ENCODE data around the gene TSC22D1. TPM values are rescaled to one million over a fixed set of nuclear protein-coding genes. Genes with fewer than 3 reads are reported as not detected.

TSC22D1 gene
- total and polyA plus RNA-seq, 3 experiments from 2014 or later: 8.5 to 10.3 (median 10.0) TPM

- Histone ChIP-seq H3K4me3 (ENCODE audit: low read length) (peak overlapping the region; percentile 76), H3K27ac (ENCODE audit: low read depth, low read length) (peak overlapping the region; percentile 71), H3K27me3 (ENCODE audit: insufficient read depth, low read length, poor library complexity, severe bottlenecking) (peaks cover 7% of the 10 kb centered on the region), H3K36me3 (ENCODE audit: insufficient read depth, low read length) (no peaks in the 10 kb centered on the region), H3K9me3 (ENCODE audit: low read length) (no peaks in the 10 kb centered on the region), H3K4me1 (ENCODE audit: insufficient read depth, low read length) (peaks cover 22% of the 10 kb centered on the region)
- peaks cover 7 to 9% of the 10 kb centered on the region in 2 donors for H3K27me3 Mint-ChIP-seq
- peaks cover 0 to 10% (median 0%) of the 10 kb centered on the region in 3 donors for H3K36me3 Mint-ChIP-seq
- H3K9me3 Mint-ChIP-seq: no peaks in the 10 kb centered on the region
- ChIA-PET POLR2A (no interaction called here), CTCF (interaction anchor here (1.1 to 3.5 kb wide), 6 partner anchors 20 to 530 kb away, joined by 3 to 21 read pairs (median 8); no protein-coding TSS in a partner anchor)
- H3K4me1 Mint-ChIP-seq: peaks cover 29 to 37% (median 31%) of the 10 kb centered on the region in 3 donors
- DNase-seq: no peak
- H3K27ac Mint-ChIP-seq: peak overlapping the region in 7 of 8 donors; percentile 45 to 99 (median 86)
- H3K4me3 Mint-ChIP-seq: peak overlapping the region; percentile 75 to 94 (median 87)
These were observed 140.1 kb downstream of the TSC22D1 start for GRCh38 chr13:44435919-44436510.

GRCh38 chr13:44435142-44435918 is 140.8 kb downstream of the TSC22D1 start:
- H3K4me3 Mint-ChIP-seq: peak overlapping the region; percentile 75 to 94 (median 87)
- peaks cover 0 to 10% (median 0%) of the 10 kb centered on the region in 3 donors for H3K36me3 Mint-ChIP-seq
- peak; percentile 74 to 93 (median 87) for DNase-seq
- peaks cover 7% of the 10 kb centered on the region for H3K27me3 ChIP-seq (ENCODE audit: insufficient read depth, low read length, poor library complexity, severe bottlenecking)
- peak overlapping the region; percentile 76 for H3K4me3 ChIP-seq (ENCODE audit: low read length)
- no peaks in the 10 kb centered on the region for H3K36me3 ChIP-seq (ENCODE audit: insufficient read depth, low read length)
- CTCF ChIA-PET: interaction anchor here (0.6 to 3.5 kb wide), 4 partner anchors 9 to 526 kb away, joined by 3 to 21 read pairs (median 4); no protein-coding TSS in a partner anchor
- no peaks in the 10 kb centered on the region for H3K9me3 ChIP-seq (ENCODE audit: low read length)
- H3K4me1 ChIP-seq (ENCODE audit: insufficient read depth, low read length): peaks cover 22% of the 10 kb centered on the region
- no peaks in the 10 kb centered on the region for H3K9me3 Mint-ChIP-seq
- H3K27me3 Mint-ChIP-seq: peaks cover 6 to 9% of the 10 kb centered on the region in 2 donors
- POLR2A ChIA-PET: interaction anchor here (0.5 to 0.6 kb wide), 3 partner anchors 244 to 532 kb away, joined by 3 to 4 read pairs (median 4); no protein-coding TSS in a partner anchor
- peak overlapping the region; percentile 71 for H3K27ac ChIP-seq (ENCODE audit: low read depth, low read length)
- H3K4me1 Mint-ChIP-seq: peaks cover 29 to 37% (median 31%) of the 10 kb centered on the region in 3 donors
- peak overlapping the region; percentile 39 to 99 (median 84) for H3K27ac Mint-ChIP-seq

GRCh38 chr13:44434766-44435141 is 141.4 kb downstream of the TSC22D1 start:
- Mint-ChIP-seq H3K4me3 (peak overlapping the region; percentile 75 to 94 (median 87)), H3K36me3 (peaks cover 0 to 10% (median 0%) of the 10 kb centered on the region in 3 donors), H3K9me3 (no peaks in the 10 kb centered on the region), H3K27ac (peak overlapping the region in 6 of 8 donors; percentile 29 to 99 (median 66)), H3K4me1 (peaks cover 29 to 37% (median 31%) of the 10 kb centered on the region in 3 donors), H3K27me3 (peaks cover 6 to 9% of the 10 kb centered on the region in 2 donors)
- H3K4me1 ChIP-seq (ENCODE audit: insufficient read depth, low read length): peaks cover 22% of the 10 kb centered on the region
- ChIA-PET CTCF (interaction anchor here (0.6 to 3.5 kb wide), 3 partner anchors 9 to 526 kb away, joined by 3 to 21 read pairs (median 4); no protein-coding TSS in a partner anchor), POLR2A (no interaction called here)
- peak overlapping the region; percentile 30 for H3K27ac ChIP-seq (ENCODE audit: low read depth, low read length)
- no peaks in the 10 kb centered on the region for H3K9me3 ChIP-seq (ENCODE audit: low read length)
- peaks cover 7% of the 10 kb centered on the region for H3K27me3 ChIP-seq (ENCODE audit: insufficient read depth, low read length, poor library complexity, severe bottlenecking)
- H3K36me3 ChIP-seq (ENCODE audit: insufficient read depth, low read length): no peaks in the 10 kb centered on the region
- DNase-seq: no peak
- peak overlapping the region; percentile 76 for H3K4me3 ChIP-seq (ENCODE audit: low read length)

- Mint-ChIP-seq H3K4me3 (peak overlapping the region in 6 of 7 donors; percentile 49 to 91 (median 71)), H3K4me1 (peaks cover 29 to 37% (median 31%) of the 10 kb centered on the region in 3 donors), H3K27me3 (peaks cover 6 to 9% of the 10 kb centered on the region in 2 donors), H3K9me3 (no peaks in the 10 kb centered on the region), H3K27ac (peak overlapping the region in 4 of 8 donors; percentile 55 to 77 (median 70)), H3K36me3 (peaks cover 0 to 10% (median 0%) of the 10 kb centered on the region in 3 donors)
- Histone ChIP-seq H3K4me1 (ENCODE audit: insufficient read depth, low read length) (peaks cover 22% of the 10 kb centered on the region), H3K36me3 (ENCODE audit: insufficient read depth, low read length) (no peaks in the 10 kb centered on the region), H3K9me3 (ENCODE audit: low read length) (no peaks in the 10 kb centered on the region), H3K27me3 (ENCODE audit: insufficient read depth, low read length, poor library complexity, severe bottlenecking) (peaks cover 7% of the 10 kb centered on the region), H3K27ac (ENCODE audit: low read depth, low read length) (no peak overlapping the region), H3K4me3 (ENCODE audit: low read length) (no peak overlapping the region)
- ChIA-PET CTCF (interaction anchor here (0.6 to 1.3 kb wide), 3 partner anchors 8 to 525 kb away, joined by 3 to 4 read pairs (median 4); no protein-coding TSS in a partner anchor), POLR2A (no interaction called here)
- DNase-seq: no peak
These were observed 142.0 kb downstream of the TSC22D1 start for GRCh38 chr13:44433863-44434765.

- Histone ChIP-seq H3K9me3 (ENCODE audit: low read length) (no peaks in the 10 kb centered on the region), H3K27ac (ENCODE audit: low read depth, low read length) (no peak overlapping the region), H3K4me1 (ENCODE audit: insufficient read depth, low read length) (peaks cover 19% of the 10 kb centered on the region), H3K4me3 (ENCODE audit: low read length) (no peak overlapping the region), H3K27me3 (ENCODE audit: insufficient read depth, low read length, poor library complexity, severe bottlenecking) (peaks cover 7% of the 10 kb centered on the region), H3K36me3 (ENCODE audit: insufficient read depth, low read length) (no peaks in the 10 kb centered on the region)
- no peak for DNase-seq
- Mint-ChIP-seq H3K27me3 (peaks cover 6 to 9% of the 10 kb centered on the region in 2 donors), H3K36me3 (peaks cover 0 to 10% (median 0%) of the 10 kb centered on the region in 3 donors), H3K4me1 (peaks cover 24 to 31% (median 28%) of the 10 kb centered on the region in 3 donors), H3K27ac (peak overlapping the region in 1 of 8 donors; percentile 44), H3K4me3 (peak overlapping the region in 1 of 7 donors; percentile 5), H3K9me3 (no peaks in the 10 kb centered on the region)
- CTCF ChIA-PET: no interaction called here
- POLR2A ChIA-PET: interaction anchor here (0.6 kb wide), 1 partner anchor 146 kb away, joined by 3 read pairs; no protein-coding TSS in a partner anchor
These were observed 143.5 kb downstream of the TSC22D1 start for GRCh38 chr13:44432650-44433049.

GRCh38 chr13:44431150-44431549 is 145.0 kb downstream of the TSC22D1 start:
- POLR2A ChIA-PET: no interaction called here
- Mint-ChIP-seq H3K36me3 (peaks cover 0 to 10% (median 0%) of the 10 kb centered on the region in 3 donors), H3K27me3 (peaks cover 0 to 5% of the 10 kb centered on the region in 2 donors), H3K27ac (no peak overlapping the region), H3K4me1 (peaks cover 11 to 16% (median 13%) of the 10 kb centered on the region in 3 donors), H3K9me3 (no peaks in the 10 kb centered on the region), H3K4me3 (no peak overlapping the region)
- Histone ChIP-seq H3K9me3 (ENCODE audit: low read length) (no peaks in the 10 kb centered on the region), H3K4me1 (ENCODE audit: insufficient read depth, low read length) (peaks cover 8% of the 10 kb centered on the region), H3K4me3 (ENCODE audit: low read length) (no peak overlapping the region), H3K36me3 (ENCODE audit: insufficient read depth, low read length) (no peaks in the 10 kb centered on the region), H3K27ac (ENCODE audit: low read depth, low read length) (no peak overlapping the region), H3K27me3 (ENCODE audit: insufficient read depth, low read length, poor library complexity, severe bottlenecking) (peaks cover 7% of the 10 kb centered on the region)
- CTCF ChIA-PET: no interaction called here
- no peak for DNase-seq

GRCh38 chr13:44429311-44429710 is 146.8 kb downstream of the TSC22D1 start:
- H3K27me3 ChIP-seq (ENCODE audit: insufficient read depth, low read length, poor library complexity, severe bottlenecking): no peaks in the 10 kb centered on the region
- no peaks in the 10 kb centered on the region for H3K36me3 ChIP-seq (ENCODE audit: insufficient read depth, low read length)
- Mint-ChIP-seq H3K36me3 (peaks cover 0 to 7% (median 0%) of the 10 kb centered on the region in 3 donors), H3K4me3 (no peak overlapping the region), H3K27me3 (peaks cover 4 to 5% of the 10 kb centered on the region in 2 donors), H3K9me3 (no peaks in the 10 kb centered on the region), H3K4me1 (no peaks in the 10 kb centered on the region), H3K27ac (no peak overlapping the region)
- no peak overlapping the region for H3K4me3 ChIP-seq (ENCODE audit: low read length)
- ChIA-PET POLR2A (no interaction called here), CTCF (no interaction called here)
- no peaks in the 10 kb centered on the region for H3K9me3 ChIP-seq (ENCODE audit: low read length)
- no peaks in the 10 kb centered on the region for H3K4me1 ChIP-seq (ENCODE audit: insufficient read depth, low read length)
- H3K27ac ChIP-seq (ENCODE audit: low read depth, low read length): no peak overlapping the region
- no peak for DNase-seq

Data from CD8-positive, alpha-beta memory T cell (primary cell).